Fibroblast of skin of scalp (primary cell): ENCODE results near the gene TSEN54. TPM values are rescaled to one million over a fixed set of nuclear protein-coding genes. Genes with fewer than 3 reads are reported as not detected.
"Not testable (repeated sequence)": the region's sequence is repeated elsewhere in the genome, so short reads cannot be mapped to it uniquely, and the experiment has no call there.

Source experiments
- DNase-seq: peaks from one replicate; pipeline ENCODE4 v3.0.0-alpha.2; 2013
- polyA plus RNA-seq, 2 experiments: library from polyadenylated mRNA; unstranded; fragments of 120-200 nt; gene quantifications; one replicate each; pipeline ENCODE4 v1.2.1, GENCODE V29; 2013; ENCODE audit not compliant: insufficient read length in 2 of 2

Gene TSEN54
- polyA plus RNA-seq (2013, experiment 1 of 2; ENCODE audit: insufficient read length) = 14.8 TPM
- polyA plus RNA-seq (2013, experiment 2 of 2; ENCODE audit: insufficient read length) = 14.8 TPM

DNA sequence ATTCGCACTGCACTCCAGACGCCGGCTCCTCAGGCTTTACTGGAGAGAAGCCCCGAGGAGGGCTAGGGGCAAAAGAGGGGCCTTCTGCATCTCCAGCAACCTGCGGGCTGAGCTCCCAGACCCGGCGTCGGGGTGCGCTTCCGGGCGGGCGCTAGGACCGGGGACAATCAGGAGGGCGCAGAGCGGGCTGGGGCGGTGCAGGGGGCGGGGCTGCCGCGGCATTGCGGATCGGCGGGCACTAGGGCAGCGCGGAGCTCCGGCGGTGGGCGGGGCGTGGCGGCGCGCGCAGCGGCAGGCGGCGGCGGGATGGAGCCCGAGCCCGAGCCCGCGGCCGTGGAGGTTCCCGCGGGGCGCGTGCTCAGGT, at the start of gene TSEN54:
TSEN54 (plus strand) TSS at position 274 of the 364 bp plus-strand sequence; CDS start at position 307, 33 bp downstream.
- peak; percentile 90 for DNase-seq

DNA sequence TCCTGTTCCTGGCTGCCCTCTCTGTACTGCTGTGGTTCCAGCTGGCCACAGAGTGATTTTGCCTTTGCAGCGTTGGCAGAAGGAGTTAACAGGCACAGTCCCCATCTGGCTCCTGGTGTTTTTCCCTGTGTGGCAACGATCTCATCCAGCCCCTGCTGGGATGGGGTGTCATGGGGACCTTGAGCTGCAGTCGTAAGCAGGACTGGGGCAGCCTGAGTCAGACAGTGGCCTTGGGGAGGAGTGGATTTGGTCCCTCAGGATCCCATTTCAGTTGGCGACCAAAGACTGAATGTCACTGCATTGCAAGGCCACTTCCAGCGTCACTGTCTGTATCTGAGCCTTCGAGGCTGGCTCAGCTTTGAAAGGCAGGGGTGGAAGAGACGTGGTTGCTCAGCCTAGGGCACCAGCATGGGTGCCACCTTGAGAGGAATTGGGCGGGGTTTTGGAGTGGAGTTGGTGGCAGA, 48.0 kb upstream of the TSEN54 start:
- DNase-seq = no peak

DNA sequence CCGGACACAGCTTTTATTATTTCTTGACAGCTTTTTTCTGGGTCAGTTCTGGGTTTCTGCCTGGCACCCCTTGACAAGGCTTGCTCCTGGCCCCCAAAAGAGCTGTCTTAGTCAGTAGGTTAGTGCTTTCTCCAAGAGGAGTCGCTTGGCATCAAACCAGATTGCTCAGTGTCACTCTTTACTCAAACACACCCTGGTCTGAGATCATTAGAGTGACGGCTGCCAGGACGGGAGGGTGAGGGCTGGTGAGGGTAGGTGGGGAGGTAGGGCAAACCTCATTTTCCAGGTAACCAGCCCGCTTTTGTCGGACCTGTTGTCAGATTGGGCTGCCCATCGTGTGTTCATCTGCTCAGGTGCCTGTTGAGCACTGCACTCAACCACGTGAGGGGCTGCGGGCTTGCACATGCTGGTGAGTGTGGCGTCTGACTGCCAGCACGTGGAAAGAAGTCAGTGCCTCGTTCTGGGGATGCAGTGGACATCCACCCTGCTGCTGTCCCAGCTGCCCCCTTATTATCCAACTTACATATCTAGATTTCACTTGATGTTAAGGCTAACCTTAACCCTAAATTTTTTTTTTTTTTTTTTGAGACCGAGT, 47.5 kb upstream of the TSEN54 start:
- no peak for DNase-seq

DNA sequence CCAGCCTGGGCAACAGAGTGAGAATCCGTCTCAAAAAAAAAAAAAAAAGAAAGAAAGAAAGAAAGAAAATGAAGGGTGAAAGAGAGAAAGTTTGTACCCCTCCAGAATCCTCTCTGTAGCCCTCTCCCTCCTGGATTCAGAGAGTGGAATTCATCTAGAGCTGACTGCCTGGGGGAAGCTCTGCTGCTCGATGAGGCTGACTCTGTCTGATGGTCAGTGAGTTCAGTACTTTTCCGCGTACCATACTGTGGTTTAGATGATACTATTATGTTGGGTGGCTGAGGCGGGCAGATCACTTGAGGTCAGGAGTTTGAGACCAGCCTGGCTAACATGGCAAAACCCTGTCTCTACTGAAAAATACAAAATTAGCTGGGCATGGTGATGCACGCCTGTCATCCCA, 45.1 kb upstream of the TSEN54 start:
- no peak for DNase-seq

DNA sequence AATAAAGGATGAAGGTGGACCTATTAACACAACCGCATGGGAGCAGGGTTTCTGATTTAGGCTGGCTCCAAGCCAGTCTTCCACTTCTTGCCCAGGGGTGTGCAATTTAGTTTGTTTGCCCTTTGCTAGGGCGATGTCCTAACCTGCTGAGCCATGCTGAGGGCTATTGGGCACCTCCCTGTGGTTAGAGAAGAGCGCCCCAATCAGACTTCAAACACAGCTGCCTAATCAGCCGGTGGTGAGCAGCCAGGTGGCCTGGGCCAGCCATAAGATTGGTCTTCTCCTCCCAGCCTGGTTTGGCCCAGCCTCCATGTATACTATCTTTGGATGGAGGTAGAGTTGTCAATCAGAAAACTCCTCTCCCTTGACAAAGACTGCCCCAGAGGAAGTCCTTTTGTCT, 44.2 kb upstream of the TSEN54 start:
- DNase-seq = no peak

DNA sequence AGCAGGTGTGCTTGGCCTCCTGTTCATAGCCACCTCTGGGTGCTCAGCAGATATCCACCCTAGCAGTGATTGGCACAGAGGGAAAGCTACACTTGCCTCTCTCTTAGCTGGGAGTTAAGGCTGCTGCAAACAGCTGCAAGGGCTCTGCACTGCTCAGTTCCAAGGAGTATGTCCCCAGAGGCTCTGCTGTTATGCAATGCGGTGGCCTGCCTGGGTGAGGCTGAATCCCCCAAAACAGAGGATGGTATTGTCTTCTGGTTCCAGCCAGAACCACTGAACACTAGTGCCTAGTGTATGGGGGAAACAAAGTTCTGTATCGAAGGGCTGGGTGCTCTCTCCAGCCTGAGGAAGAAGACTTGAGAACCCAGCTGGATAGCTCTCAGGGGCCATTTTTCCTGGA, 43.1 kb upstream of the TSEN54 start:
- DNase-seq = no peak

DNA sequence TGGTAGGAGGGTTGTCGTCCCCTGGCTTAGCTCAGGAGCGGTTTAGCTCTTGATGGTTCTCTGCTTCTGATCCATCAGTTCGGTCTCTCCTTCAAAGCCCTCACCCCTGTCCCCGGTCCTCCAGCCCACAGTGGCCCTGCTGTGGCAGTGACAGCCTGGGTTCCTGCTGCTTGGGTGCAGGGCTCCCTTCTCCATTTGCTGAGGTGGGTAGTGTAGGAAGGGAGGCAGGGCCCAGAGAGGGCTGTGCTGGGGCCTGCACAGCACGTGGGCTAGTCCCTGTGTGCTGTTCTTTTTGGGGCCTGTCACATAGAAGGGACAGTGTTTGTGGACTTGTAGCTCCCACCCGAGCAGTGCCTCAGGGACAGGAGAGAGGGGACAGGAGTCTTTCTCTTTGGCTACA, 41.6 kb upstream of the TSEN54 start:
- DNase-seq = no peak

DNA sequence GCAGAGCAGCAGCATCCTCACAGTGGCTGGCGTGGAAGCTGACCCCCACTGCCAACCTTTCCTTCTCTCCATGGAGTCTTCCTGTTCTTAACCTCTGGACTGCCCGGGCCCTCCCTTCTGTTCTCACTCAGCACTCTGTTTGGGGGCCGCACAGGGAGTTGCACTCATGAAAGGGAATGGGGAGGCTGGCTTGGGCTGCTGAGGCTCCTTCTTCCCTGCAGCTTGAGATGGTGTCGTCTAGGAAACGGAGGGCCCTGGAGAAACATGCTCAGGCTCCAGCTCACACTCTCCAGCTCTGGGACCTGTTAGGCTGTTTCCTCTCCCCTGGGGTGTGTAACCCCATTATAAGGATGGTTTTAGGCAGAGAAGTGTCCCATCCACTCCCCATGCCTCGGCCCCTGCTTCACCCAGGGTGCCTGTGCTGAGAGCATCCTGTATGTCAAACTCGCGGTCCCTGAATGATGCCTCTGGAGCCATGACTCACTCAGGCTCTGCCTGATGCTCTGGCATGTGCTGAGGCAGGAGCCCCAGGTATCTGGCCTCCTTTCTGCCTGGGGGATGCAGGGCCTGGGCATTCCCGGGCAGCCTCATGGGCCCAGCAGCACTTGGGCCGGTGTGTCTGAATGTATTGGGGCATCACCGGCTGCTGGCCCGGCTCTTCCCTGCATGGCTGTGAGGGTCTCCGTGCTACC, 41.0 kb upstream of the TSEN54 start:
- peak; percentile 21 for DNase-seq

DNA sequence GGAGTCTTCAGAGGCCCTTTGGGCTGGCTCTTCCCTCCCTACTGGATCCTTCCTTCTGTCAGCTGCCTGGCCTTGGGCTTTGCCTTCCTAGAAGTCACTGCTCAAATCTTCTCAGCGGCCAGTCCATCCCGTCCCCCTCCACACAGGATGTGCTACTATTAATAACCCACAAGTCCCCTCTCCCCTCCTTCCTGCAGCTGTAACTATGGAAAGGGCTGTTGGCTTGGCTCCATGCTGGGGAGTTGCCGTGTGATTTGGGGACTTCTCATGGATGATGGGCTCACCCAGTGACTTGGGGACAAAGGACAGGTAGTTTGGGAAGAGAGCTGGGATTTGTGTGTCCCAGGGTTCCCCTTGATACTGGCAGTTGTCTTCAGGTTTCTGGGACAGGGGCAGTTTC, 40.5 kb upstream of the TSEN54 start:
- DNase-seq = peak; percentile 40

DNA sequence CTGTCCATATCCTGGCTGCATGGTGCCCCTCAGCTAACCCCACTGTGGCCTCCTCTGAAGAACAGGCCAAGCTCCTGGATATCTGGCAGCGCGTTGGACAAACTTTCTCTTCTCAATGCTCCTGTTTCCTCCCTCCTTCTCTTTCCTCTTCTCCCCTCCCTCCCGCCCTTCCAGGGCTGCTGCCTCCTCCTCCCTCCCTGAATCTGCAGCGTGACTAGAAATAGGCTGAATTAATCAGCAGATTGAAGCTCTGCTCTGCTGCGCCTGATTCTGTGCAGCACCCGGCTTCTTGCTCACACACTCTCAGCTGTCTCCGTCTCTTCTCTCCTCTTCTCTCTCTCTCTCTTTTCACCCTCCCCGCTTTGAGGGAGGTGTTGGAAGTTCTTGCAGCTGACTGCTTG, 40.1 kb upstream of the TSEN54 start:
- DNase-seq = peak; percentile 23

DNA sequence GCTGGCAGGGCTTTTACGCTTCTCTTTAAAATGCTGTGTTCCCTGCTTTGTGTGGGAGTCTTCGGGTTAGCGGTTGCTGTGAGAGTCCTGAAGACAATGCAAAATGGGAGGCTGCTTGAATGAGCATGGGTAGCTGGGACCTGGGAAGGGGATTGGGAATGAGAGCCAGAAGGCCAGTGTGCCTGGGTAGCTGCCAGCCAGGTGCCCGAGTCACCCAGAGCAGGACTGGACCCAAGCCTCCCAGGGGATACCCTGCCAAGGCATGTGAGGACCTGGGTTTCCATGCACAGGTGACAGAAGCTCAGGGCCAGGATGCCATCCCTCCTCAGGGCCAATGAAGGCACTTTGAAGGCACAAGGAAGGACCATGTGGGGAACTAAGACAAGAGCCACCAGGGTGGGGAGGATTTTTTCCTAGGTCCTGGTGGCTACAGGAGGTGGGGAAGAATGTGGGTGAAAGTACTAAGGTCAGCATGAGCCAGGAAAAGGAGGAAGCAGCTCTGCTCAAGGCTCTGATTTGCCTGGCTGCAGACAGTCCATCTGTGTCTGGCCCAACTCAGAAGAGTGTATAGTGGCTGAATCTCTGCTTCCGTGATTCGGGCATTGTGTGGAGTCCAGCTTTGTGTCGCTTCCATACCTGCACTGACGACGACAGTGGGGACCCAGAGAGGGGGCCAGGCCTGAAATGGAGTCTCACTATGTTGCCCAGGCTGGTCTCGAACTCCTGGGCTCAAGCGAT, 39.4 kb upstream of the TSEN54 start:
- DNase-seq = no peak

DNA sequence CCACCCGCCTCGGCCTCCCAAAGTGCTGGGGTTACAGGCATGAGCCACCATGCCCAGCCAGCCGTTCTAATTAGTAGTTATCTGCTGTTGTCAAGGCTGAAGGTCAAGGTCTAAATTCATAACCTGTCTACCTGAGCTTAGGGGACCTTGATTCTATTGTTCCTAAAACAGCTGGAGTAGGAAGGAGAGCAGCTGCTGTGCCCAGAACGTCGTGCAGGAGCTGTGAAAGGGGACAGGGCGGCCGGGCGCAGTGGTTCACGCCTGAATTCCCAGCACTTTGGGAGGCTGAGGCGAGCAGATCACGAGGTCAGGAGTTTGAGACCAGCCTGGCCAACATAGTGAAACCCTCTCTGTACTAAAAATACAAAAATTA, 38.9 kb upstream of the TSEN54 start:
- DNase-seq = not testable (repeated sequence)

DNA sequence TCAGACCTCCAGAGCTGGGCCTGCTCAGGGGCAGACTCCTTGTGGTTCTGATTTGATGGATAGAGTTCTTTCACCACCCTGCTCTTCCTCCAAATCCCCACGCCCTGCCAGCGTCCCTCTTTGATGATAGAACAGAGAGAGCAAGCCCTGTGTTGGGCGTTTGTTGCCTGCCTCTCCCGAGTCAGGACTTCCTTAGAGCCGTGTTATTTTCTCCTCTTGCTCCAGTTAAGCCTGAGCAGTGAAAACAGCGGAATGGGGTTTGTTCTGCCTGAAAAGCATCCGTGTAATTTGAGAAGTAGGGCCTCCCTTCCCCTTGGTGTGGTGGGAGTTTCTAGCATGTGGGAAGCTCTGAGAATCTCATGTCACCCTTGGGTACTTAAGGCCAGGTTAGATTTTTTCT, 37.8 kb upstream of the TSEN54 start:
- DNase-seq = no peak

DNA sequence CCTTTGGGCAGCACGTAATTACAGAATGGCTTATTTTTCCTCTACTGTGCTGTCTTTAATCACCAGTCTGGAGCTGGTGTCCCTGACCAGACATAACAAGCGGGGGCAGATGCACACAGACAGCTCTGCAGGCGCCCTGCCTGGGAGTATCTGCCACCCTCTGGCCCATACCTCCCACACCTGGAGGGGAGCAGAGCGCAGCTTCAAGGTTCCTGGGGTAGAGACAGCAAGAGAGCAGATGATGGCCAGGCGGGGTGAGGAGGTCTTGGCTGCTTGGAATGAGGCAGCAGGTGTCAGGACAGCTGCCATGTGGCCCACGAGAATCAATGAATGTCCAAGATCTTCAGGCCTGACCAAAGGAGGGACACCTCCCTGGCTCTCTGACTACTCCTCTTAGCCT, 36.0 kb upstream of the TSEN54 start:
- DNase-seq = no peak

DNA sequence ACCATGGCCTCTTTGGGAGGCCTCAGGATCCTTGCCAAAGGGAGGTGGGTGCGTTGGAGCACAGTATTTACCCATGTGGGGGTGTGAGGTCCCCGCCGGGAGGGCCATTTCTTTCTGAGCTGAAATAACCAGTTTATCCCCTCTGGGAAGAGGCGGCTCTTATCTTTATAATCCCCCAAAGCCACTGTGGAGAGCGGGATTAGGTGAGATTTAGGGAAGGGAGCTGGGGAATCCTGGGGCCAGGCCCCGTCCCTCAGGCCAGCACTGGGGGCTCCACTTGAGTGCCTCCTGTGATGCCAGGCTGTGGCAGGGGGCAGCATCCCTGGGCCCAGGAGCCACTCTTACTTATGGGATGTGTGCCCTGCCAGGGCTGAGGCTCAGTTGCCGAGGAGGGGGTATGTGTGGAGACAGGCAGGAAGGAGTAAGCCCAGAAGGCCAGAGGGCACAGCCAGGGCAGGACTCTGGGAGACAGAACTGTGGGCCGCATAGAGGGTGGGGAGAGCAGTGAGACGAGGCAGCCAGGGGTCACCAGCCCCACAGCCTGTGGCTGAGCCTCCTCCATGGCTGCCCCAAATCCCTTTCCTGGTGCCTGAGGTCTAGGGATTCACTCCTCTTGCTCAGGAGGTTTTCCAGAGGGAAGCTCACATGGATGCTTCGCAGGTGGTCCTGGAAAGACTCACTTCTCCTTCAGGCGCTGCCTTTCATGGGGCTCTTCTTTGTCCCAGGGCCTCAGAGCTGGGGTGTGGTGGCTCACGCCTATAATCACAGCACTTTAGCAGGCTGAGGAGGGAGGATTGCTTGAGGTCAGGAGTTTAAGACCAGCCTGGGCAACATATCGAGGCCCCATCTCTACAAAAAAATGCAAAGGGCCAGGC, 34.9 kb upstream of the TSEN54 start:
- DNase-seq = no peak

DNA sequence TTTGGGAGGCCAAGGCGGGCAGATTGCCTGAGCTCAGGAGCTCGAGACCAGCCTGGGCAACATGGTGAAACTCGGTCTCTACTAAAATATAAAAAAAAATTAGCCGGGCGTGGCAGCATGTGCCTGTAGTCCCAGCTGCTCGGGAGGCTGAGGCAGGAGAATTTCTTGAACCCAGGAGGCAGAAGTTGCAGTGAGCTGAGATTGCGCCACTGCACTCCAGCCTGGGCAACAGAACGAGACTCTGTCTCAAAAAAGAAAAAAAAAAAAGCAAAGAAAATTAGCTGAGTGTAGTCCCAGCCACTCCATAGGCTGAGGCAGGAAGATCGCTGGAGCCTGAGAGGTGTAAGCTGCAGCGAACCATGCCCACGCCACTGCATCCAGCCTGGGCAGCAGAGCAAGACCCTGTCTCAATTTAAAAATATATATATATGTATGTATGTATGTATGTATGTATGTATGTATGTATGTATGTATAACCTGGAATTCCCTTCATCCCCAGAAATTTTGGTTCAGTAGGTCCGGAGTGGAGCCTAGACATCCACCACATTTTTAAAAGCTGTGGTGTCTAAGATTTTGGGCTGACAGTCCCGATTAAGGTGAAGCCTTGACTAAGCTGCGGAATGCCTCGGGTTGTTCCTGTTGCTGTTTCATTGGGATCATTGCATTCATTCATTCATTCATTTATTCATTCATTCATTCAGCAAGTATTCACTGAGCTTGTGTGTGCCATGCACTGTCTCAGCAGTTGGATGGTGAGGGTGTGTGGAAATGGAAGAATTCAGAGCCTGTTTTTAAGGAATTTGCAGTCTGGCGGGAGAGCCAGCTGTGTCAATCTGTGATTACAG, 34.0 kb upstream of the TSEN54 start:
- DNase-seq = no peak

DNA sequence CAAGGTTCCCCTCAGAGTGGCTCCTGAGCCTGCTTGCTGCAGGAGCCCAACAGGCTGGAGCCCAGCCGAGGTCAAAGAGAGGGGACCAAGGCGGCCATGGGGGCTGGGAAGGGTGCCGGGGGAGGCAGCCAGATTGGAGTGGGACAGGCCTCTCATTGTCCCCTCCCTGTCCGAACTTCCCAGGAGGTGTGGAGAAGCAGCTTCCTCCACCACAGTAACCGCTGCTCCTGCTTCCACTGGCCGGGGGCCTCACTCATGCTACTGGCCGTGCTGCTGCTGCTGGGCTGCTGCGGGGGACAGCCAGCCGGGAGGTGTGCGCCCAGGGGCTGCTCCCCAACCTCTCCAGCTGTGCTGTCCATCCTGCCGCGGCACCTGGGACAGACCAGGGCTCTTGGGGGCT, 30.6 kb upstream of the TSEN54 start:
- no peak for DNase-seq

DNA sequence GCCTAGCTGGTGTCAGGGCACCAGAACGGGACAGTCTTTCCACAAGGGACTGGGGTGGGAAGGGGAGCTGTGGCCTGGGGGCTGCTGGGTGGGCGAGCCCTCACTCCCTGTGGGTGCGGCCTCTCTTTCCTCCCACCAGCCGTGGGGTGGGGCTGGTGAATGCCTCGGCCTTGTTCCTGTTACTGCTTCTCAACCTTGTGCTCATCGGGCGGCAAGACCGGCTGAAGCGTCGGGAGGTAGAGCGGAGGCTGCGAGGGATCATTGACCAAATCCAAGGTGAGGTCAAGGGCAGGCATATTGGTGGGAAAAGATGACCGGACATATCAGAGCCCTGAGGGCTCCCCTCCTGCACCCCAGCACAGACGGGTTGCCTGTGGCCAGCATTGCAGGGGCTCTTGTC, 30.2 kb upstream of the TSEN54 start:
- DNase-seq = no peak

DNA sequence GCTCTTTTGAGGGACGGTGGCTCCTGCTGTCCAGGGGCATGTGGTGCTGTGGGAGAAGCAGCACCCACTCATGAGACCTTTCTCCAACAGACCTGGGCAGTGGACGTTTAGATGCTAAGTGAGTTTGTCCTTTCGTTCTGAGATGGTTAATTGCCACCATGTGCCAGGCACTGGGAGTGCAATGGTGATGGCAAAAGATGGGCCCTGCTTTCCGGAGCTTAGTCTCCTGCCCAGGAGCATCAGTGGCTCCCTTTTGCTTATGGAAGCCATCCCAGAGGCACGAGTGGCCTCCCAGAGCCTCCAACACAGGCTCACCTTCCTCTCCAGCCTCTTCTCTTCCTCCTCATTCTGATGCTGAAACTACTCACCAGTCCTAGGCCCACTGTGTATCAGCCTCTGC, 29.4 kb upstream of the TSEN54 start:
- DNase-seq = no peak

DNA sequence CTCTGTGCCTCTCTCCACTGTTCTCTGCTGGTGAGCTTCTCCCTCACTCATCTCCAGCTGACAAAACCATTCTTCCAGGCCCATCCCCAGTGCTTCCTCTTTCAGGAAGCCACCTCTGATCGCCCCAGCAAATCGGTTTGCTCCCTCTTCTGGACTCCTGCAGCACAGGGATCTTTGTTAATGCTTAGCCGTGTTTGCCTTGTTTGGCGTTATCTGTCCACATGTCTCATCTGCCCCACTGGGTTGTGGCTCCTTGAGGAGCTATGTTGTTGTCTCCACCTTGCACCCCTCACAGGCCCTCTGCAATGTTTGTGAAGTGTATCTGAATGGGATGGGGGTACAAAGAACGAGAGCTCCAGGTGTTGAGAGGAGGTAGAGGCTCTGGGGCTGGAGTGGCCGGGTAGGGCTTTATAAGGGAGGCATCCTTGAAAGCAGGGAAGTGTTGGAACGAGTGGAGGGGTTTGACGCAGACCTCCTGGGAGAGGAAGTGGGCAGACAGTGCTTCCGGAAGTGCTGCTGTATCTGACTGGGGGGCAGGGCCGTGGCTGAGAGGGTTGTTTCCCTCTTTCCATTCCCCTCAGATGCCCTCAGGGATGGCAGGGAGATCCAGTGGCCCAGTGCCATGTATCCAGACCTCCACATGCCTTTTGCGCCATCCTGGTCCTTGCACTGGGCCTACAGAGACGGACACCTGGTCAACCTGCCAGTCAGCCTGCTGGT, 28.8 kb upstream of the TSEN54 start:
- DNase-seq = peak; percentile 14
